Stimulated activated CD8-positive, alpha-beta memory T cell treated with anti-CD3 and anti-CD28 coated beads, Interleukin-15, amount 100 ng/mL, for 4 hours (primary cell): ENCODE results near the gene NOD2.

Experiments used
- DNase-seq, 2 donors: peaks; one replicate each; pipeline ENCODE4 v3.0.0-alpha.2; 2020; ENCODE audit warnings: low read depth in 2 of 2

NOD2 gene

GRCh38 chr16:50694206-50694605 lies 800 bp downstream of the NOD2 start:
- no peak for DNase-seq

- no peak for DNase-seq
Measured at GRCh38 chr16:50695017-50696000, 1.9 kb downstream of the NOD2 start.

DNA sequence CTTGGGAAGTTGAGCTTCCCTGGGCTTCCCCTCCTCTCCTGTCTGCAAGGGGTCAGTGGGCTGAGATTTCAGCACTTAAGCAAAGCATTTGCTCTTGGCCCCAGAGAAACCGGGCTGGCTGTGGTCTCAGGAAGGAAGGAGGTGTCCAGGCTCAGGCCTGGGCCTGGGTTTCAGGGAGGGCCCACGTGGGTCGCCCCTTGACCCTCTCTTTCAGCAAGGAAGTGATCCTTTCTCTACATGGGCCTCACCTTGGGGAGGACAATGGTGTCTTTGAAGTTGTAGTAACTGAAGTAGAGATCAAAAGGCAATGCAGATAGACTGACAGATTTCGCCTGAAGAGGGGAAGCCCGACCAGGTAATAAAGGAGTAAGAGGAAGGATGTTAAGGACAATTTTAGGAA lies 2.7 kb downstream of the NOD2 start:
- DNase-seq: no peak

DNA sequence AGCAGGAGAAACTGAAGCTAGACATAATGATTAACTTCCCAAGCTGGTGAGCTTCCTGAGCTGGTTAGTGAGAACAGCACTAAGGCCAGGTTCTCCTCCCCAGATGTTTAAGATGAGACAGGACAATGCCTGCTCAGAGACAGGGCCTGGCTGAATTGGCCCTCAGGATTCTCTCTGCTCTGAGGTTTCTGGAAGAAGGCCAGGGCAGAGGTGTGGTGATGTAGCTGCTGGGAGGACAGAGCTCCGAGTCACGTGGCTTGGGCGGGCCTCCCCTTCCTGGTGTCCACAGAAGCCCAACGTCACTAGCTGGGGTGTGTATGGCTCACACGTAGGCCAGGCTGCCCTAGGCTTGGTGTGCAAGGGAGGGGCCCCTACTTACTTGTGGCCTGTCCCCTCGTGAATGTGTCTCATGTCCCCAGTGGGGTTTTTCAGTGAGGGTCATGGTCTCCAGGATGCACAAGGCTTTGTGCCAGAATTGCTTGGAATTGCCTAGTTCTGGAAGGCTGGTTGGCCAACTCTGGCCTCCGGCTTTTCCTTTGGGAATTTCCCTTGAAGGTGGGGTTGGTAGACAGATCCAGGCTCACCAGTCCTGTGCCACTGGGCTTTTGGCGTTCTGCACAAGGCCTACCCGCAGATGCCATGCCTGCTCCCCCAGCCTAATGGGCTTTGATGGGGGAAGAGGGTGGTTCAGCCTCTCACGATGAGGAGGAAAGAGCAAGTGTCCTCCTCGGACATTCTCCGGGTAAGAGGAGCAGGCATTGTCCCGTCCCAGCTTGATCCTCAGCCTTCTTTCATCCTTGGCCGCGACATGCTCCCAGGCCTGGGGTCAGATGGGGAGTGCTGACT lies 3.4 kb downstream of the NOD2 start:
- no peak for DNase-seq

DNA sequence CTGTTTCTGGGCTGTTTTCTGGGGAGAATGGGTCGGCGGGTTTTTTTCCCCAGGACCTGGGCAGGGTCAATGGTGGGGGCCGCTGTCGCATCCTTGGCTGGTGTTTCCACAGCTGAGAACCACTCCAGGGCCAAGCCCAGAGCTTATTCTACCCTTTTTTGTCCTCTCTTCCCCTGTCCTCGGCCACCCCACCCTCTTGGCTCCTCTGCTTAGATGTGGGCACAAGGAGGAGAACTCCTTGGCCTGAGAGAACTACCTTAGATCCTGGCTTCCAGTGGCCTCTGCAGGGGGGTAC lies 4.0 kb downstream of the NOD2 start:
- DNase-seq: no peak

- DNase-seq: no peak
Measured at GRCh38 chr16:50697881-50698767, 4.7 kb downstream of the NOD2 start.

DNA sequence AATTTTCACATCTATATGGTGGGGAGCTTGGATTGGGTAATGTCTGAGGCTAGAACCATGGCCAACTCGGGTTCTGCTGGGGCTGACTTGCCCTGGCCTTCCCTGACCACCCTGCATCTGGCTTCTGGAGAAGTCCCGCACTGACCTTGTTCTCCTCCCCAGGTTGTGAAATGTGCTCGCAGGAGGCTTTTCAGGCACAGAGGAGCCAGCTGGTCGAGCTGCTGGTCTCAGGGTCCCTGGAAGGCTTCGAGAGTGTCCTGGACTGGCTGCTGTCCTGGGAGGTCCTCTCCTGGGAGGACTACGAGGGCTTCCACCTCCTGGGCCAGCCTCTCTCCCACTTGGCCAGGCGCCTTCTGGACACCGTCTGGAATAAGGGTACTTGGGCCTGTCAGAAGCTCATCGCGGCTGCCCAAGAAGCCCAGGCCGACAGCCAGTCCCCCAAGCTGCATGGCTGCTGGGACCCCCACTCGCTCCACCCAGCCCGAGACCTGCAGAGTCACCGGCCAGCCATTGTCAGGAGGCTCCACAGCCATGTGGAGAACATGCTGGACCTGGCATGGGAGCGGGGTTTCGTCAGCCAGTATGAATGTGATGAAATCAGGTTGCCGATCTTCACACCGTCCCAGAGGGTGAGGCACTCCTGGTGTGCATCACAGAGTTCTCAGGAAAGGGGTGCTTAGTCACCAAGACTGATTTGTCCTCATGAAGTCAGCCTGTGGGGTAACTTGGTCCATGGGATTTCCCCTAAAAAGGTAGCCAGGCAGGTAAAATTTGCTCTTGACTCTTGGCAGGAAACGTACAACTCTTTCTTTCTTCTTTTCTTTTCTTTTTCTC lies 6.1 kb downstream of the NOD2 start:
- peak in 1 of 2 donors; percentile 46 for DNase-seq

- no peak for DNase-seq
Measured at GRCh38 chr16:50702725-50703124, 9.3 kb downstream of the NOD2 start.

- no peak for DNase-seq
Measured at GRCh38 chr16:50704245-50704644, 10.8 kb downstream of the NOD2 start.

- DNase-seq: no peak
Measured at GRCh38 chr16:50705436-50706110, 12.2 kb downstream of the NOD2 start.

DNA sequence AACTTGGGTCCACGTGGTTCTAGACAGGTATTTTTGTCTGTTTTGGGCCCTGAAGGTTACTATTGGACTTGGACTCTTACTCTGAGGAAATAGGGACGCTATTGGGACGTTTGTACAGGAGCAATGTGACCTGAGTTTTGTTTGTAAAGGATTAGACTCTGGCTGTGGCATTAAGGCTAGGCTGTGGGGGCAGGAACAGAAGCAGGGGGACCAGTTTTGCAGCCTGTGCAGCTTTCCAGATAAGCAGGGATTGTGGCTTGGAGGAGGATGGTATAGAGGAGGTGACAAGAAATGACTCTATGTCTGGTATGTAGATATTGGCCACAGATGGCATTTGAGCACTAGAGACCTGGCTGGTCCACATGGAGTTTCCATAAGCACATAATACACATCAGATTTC lies 12.8 kb downstream of the NOD2 start:
- DNase-seq: no peak

- no peak for DNase-seq
Measured at GRCh38 chr16:50708373-50709060, 15.1 kb downstream of the NOD2 start.

DNA sequence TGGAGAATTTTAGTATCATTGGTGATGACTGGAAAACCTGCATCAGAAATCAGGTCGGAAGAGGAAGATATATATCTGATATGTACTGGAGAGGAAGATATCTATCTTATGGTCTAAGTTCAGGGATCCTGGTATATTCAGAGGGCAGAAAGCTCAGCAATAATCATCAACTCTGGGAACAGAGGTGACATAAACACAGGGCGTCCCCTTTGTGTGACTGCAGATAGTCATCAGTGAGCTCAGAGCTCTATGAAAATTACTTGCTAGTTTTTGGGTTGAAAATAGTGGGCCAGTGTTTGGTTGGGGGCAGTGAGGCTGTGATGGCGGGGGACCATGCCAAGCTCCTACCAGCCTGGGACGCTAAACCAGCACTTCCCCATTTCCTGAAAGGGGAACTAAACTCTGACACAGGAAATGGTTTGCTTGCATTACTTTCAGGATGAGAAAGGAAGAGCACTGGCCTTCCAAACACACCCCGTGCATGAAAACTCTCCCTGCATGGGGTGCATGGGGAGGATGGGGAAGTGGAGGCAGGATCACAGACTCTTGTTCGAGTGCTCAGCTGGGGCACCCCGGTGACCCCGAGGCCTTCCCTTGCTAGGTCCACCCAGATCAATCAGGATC lies 15.8 kb downstream of the NOD2 start:
- DNase-seq: no peak

DNA sequence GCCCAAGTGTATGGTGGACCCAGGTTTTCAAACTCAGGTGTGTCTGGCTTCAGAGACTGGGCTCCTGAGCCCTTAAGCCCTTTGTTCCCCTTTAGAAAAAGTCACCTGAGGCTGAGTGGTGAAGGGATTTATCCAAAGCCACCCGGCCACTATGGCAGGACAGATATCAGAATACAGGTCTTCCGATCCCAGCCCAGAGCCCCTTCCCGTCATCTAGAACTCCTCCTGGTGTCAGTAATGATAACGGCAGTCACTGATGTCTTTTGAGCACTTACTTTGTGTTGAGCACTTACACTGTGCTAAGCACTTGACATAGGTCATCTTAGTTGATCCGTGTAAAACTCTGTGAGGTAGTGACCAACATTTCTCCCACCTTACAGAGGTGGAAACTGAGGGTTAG lies 16.6 kb downstream of the NOD2 start:
- no peak for DNase-seq

DNA sequence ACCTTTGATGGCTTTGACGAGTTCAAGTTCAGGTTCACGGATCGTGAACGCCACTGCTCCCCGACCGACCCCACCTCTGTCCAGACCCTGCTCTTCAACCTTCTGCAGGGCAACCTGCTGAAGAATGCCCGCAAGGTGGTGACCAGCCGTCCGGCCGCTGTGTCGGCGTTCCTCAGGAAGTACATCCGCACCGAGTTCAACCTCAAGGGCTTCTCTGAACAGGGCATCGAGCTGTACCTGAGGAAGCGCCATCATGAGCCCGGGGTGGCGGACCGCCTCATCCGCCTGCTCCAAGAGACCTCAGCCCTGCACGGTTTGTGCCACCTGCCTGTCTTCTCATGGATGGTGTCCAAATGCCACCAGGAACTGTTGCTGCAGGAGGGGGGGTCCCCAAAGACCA lies 17.6 kb downstream of the NOD2 start:
- no peak for DNase-seq

DNA sequence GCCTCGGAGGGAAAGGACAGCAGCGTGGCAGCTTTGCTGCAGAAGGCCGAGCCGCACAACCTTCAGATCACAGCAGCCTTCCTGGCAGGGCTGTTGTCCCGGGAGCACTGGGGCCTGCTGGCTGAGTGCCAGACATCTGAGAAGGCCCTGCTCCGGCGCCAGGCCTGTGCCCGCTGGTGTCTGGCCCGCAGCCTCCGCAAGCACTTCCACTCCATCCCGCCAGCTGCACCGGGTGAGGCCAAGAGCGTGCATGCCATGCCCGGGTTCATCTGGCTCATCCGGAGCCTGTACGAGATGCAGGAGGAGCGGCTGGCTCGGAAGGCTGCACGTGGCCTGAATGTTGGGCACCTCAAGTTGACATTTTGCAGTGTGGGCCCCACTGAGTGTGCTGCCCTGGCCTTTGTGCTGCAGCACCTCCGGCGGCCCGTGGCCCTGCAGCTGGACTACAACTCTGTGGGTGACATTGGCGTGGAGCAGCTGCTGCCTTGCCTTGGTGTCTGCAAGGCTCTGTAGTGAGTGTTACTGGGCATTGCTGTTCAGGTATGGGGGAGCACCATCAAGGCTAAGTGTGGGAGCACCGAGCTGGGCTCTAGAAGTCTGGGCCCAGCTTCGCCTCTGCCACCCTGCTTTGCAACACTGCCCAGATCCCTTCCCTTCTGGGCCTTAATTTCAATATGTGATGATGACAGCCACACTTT lies 18.6 kb downstream of the NOD2 start:
- DNase-seq: no peak

GRCh38 chr16:50712560-50712898 lies 19.1 kb downstream of the NOD2 start:
- no peak for DNase-seq

- no peak for DNase-seq
Measured at GRCh38 chr16:50712956-50713355, 19.6 kb downstream of the NOD2 start.

- DNase-seq: no peak
Measured at GRCh38 chr16:50717091-50717490, 23.7 kb downstream of the NOD2 start.
